Measurements from ENCODE around the gene MEN1.

MEN1 gene

DNA sequence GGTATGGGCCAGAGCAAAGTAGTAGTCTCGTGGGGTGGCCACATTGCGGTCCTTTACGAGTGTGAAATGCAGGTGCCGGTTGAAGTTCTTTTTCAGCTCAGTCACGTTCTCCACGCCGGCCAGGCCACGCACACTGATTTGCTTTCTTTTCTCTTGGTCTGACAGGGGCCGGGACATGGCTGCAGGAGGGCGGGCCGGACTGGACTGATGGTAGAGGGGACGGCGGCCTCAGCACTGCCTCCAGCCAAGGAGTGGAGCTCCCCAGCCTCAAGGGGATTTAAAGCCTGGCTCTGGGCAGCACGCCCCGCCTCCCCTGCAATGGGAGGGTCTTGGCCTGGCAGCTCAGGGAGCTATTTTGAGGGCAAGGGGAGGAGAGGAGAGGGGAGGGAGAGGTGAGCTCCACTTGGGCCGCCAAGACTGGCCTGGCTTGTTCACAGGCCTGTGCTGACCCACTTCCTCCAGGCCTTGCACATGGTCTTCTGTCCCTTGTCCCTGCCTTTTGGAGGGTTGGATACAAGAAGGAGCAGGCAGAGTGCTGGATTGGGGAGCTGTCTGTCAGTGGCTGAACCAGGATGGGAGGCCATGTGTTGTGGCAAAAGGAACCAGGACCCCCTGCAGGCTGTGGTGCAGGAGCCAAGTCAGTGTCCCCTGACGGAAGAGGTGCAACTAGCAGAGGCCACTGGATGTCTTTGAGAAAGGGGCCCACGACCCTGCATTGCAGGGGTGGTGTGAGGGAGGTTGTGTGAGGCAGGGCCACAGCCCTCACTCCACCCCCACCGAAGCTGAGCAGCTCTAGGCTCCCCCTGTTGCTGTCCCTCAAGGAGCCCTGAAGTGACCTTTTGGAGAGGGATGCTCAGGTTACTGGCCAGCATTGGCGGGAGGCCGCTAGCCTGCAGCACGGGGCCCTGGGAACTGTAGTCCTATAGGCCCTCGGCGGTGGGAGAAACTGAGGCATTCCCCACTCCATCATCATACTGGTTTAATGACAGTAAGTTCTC, 50.3 kb downstream of the MEN1 start, which contains the start of gene PYGM:
PYGM (minus strand) TSS at position 253 of the 998 bp plus-strand sequence; CDS start at position 177, 76 bp downstream.
- peak in 1 of 6 experiments; percentile 37 for DNase-seq

DNA sequence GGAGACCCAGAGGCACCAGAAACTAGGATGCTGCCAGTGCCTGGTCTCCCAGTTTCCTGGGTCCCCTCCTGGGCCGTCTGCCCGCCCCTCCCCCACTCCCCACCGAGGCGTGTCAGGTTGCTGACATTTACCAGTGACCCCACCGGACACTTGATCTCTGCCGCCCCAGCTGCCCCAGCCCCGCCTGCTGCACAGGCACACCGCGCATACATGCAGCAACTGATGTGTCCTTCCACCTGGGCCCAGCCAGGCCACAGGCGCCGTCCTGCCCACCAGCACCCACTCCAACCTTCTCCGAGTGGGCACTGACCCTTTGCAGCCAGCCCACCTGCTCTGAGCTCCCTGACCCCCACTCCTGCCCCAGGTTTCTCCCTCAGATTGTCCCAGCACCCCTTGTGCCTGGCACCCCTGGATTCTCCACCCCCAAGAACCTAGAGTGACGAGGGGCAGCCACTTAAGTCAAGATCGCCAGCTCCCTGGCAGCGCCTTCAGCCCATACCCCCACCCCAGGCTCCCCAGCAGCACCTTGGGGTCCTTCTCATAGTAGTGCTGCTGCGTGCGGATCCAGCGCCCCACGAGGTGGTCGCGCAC, 51.1 kb downstream of the MEN1 start:
- no peak for DNase-seq

DNA sequence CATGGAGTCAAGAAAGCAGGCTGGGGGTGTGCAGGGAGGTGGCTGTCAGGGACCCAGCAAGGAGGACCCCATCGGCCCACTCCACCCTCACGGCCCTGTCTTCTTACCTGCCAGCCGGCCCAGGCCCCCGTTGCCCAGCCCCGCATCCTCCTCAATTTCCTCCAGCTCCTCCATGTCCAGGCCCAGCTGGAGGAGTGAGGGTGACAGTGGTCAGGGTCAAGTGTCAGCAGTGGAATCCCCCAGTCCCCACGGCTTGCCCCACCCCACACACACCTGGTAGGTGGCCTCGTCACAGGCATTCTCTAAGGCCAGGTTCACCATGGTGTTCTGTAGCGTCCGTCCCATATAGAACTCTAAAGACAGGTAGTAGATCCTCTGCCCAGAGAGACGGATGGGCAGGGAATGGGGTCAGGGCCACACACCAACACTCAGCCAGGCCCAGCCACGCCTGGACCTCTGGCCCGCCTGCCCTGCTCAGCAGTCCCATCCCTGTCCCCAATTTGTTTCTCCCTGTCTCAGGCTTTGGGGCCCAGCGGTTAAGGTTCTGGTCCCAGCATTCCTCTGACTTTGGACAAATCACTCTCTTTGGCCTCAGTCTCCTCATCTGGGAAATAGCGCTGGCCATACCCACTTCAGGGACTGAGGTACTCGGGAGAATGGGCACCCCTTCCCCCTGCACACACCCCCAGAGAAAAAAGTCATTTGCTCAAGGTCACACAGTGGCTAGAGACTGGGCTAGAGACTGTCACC, 51.8 kb downstream of the MEN1 start:
- no peak for DNase-seq

DNA sequence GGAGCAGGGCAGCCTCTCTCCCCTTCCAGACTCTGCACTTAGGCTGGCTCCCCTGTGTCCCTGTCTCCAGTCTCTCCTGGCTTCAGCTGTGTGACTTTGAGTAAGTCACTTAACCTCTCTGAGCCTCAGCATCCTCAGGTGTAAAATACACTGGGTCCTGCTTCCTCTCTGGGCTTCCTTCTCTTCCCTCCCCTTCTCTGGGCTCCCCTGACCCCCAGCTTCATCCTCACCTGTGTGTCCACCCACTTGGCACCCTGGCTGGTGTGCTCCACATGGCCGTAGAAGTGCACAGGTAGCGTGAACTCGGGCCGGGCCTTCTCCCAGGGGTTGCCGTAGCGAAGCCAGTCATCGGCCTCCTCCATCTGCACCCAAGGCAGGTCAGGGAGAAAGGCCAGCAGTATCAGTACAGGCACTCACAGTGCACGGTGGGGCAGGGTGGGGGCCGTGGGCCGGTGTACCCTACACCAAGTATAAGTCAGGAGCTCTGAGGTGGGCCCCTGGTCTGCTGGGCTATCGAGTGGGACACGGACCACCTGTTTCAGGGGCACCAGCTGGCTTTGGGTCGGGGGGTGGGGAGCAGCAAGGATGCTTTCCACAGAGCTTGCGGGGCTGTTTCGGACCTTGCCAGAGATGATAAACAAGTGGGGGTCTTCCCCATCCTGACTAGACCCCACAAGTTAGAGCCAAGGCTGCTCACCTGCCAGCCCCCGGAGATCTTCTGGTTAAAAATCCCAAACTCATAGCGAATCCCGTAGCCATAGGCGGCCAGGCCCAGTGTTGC, 52.6 kb downstream of the MEN1 start:
- no peak for DNase-seq

DNA sequence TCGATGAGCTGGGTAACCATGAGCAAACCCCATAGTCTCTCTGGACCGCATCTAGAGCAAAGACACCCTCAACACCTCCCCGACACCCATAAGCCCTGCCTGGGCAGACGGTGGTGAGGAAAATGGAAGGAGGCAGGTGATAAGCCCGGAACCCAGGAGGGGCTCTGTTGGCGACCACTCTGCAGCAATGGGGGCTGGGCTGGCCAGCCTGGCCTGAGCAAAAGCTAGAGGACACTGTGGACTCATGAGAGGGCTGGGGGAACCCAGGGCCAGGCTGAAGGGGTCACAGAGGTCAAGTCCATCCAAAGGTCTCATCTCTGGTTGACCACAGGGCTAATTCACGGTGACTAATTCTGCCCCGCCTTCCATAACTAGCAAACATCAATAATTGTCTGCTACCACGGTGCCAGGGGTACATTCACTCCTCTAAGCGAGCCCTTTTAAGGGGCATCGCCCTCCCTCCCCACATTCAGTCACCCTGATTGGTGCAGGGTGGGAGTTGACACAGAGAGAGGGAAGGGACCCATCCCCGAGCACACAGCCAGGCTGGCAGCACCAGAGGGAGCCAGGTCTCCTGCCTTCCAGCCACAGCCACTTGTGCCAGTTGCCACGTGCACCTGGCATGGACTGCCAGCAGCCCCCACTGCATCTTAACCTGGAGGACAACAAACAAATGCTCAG, 54.5 kb downstream of the MEN1 start:
- no peak for DNase-seq

DNA sequence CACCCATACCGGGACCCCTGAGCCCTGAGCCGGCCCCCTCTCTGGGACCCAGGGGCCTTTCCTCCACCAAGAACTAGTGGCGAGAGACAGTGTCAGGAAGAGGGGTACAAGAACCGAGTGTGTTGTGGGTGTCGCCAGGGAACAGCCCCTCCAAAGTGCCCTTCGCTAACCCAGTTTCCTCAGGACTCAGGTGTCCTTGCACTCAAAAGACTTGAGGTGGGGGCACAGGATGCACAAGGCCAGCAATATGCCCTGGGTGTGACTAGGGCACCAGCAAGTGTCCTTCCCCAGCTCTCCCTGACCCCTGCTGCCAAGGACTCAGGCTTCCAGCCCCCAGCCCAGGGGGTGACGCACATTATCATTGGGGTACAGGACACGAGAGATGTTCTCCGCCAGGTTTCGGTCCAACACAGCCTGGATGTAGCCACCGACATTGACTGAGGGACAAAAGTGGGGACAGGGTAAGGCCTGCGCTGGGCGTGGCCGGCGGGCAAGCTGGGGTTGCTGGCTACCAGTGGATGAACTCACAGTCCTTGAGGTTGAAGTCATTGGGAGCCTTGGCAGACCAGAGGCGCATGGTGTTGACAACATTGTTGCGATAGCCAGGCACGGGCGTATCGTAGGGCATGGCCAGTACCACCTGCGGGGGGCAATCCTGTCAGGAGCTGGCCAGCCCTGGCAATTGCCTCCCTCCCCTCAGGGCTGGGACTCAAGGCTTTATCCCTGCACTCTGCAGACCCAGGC, 55.3 kb downstream of the MEN1 start:
- no peak for DNase-seq

DNA sequence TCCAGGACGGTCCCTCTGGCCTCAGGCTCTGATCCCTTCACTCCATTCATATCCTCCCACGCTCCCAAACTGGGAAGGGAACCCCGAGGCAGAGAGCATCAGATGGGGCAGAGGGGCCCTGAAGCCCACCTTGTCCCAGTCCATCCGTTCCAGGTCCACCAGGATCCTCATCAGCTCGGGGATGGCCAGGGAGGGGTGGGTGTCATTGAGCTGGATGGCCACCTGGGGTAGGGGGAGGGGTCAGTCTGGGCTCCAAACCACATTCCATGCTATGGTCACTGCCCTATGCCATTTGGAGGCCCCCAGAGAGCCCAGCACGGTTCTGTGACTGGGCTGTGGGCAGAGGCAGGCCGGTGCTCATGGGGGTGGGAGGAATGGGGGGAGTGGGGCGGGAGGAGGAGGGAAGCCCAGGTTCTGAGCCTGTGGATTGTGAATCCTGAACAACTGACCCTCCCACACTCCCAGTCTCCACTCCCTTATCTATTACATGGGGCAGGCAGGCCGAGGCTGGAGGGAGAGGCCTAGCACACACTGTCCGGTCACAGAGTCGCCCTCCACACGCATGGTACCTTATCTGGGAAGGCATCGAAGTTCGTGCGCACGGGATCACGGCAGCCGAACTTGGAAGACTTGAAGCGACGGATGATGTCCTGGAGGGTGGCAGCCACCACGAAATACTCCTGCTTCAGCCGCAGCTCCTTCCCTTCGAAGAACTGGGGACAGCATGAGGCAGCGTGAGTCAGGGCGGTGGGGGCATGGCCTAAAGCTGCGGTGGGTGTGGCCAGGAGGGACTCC, 56.0 kb downstream of the MEN1 start:
- no peak for DNase-seq

All from stimulated activated naive CD4-positive, alpha-beta T cell (primary cell).